ENCODE measurements around the gene SLC26A2.

DNA sequence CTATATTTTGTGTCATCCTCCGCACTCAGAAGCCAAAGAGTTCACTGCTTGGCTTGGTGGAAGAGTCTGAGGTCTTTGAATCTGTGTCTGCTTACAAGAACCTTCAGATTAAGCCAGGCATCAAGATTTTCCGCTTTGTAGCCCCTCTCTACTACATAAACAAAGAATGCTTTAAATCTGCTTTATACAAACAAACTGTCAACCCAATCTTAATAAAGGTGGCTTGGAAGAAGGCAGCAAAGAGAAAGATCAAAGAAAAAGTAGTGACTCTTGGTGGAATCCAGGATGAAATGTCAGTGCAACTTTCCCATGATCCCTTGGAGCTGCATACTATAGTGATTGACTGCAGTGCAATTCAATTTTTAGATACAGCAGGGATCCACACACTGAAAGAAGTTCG lies 20.6 kb downstream of the SLC26A2 start:
- TF ChIP-seq EZH2 (IDR thresholded peaks at IDR 0.05; ENCODE audit: insufficient read depth, poor library complexity, severe bottlenecking) (no peak), EZH2phosphoT487 (IDR thresholded peaks at IDR 0.05; ENCODE audit: insufficient read depth, low read depth) (no peak)

Data from GM23248 (cell line).